Measurements from ENCODE around the gene MYPN.
"Not testable (repeated sequence)": the region's sequence is repeated elsewhere in the genome, so short reads cannot be mapped to it uniquely, and the experiment has no call there.

DNA sequence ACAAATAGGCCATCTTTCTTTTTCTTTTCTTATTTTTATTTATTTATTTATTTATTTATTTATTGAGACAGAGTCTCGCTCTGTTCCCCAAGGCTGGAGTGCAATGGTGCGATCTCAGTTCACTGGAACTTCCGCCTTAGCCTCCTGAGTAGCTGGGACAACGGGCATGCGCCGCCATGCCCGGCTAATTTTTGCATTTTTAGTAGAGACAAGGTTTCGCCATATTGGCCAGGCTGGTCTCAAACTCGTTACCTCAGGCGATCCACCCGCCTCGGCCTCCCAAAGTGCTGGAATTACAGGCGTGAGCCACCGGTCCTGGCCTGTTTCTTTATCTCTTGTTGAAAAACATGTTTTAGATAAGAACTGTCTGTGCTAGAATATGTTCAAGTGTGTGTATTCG is 33.2 kb upstream of the MYPN start:
- TF ChIP-seq, protein P1, sequence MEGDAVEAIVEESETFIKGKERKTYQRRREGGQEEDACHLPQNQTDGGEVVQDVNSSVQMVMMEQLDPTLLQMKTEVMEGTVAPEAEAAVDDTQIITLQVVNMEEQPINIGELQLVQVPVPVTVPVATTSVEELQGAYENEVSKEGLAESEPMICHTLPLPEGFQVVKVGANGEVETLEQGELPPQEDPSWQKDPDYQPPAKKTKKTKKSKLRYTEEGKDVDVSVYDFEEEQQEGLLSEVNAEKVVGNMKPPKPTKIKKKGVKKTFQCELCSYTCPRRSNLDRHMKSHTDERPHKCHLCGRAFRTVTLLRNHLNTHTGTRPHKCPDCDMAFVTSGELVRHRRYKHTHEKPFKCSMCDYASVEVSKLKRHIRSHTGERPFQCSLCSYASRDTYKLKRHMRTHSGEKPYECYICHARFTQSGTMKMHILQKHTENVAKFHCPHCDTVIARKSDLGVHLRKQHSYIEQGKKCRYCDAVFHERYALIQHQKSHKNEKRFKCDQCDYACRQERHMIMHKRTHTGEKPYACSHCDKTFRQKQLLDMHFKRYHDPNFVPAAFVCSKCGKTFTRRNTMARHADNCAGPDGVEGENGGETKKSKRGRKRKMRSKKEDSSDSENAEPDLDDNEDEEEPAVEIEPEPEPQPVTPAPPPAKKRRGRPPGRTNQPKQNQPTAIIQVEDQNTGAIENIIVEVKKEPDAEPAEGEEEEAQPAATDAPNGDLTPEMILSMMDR (IDR thresholded peaks at IDR 0.05): not testable (repeated sequence)
- TF ChIP-seq POLR2A (IDR thresholded peaks at IDR 0.05): not testable (repeated sequence)

All from body of pancreas (tissue), 4 donors.